K562 (cell line): ENCODE measurements around the gene RPTOR. TPM values are rescaled to one million over a fixed set of nuclear protein-coding genes. Genes with fewer than 3 reads are reported as not detected.

ENCODE experiments used
- CHD1 ChIP-seq: fragments of 200-600 bp; sonication (generic); IDR thresholded peaks from one replicate; pipeline ENCODE4 v1.6.1; 2012; ENCODE audit warnings: mild to moderate bottlenecking, moderate library complexity, low read length, inconsistent platforms
- CHD2 ChIP-seq: IDR thresholded peaks from 2 replicates; pipeline ENCODE4 v1.6.1; 2011; ENCODE audit warnings: low read depth, low read length
- CREBBP ChIP-seq: IDR thresholded peaks from one replicate; pipeline ENCODE4 v1.6.1; 2012; ENCODE audit warnings: low read depth, mild to moderate bottlenecking, control low read depth, inconsistent platforms, low read length
- CTBP1 ChIP-seq: fragments of 450-650 bp; IDR thresholded peaks from 2 replicates; pipeline ENCODE4 v1.6.1; 2016; ENCODE audit warnings: borderline replicate concordance
- ELF2 ChIP-seq: fragments of 250-450 bp; sonication (Bioruptor Pico); IDR thresholded peaks from 2 replicates; pipeline ENCODE4 v1.5.0; 2021; ENCODE audit warnings: mild to moderate bottlenecking
- MCM7 ChIP-seq, 2 experiments: fragments of 450-650 bp; IDR thresholded peaks; 2 replicates each; pipeline ENCODE4 v1.6.1; 2016 to 2018
- REST ChIP-seq, 2 experiments: fragments of 450-650 bp; formaldehyde crosslinking in 1 of 2; IDR thresholded peaks; 2 replicates each; pipeline versions ENCODE4 v1.4.0 to v1.6.1; 2014 to 2020; ENCODE audit warnings: mild to moderate bottlenecking in 2 of 2, borderline replicate concordance in 1 of 2, low read depth in 1 of 2
- THAP7 ChIP-seq: fragments of 250-450 bp; sonication (Bioruptor Pico); IDR thresholded peaks from 2 replicates; pipeline ENCODE4 v1.5.0; 2021
- polyA plus RNA-seq, 8 experiments: library from polyadenylated mRNA; depleted of rRNA in 4 of 8; stranded (reverse) in 5 of 8; unstranded in 3 of 8; fragments of >200 nt; fragmentation: Nextera tagmentation in 2 of 8; fragmentation: Illumina TruSeq in 1 of 8; extraction: Ambion mirVana in 2 of 8; extraction: Trizol in 1 of 8; gene quantifications; 2 replicates each; pipeline versions ENCODE4 v1.2.1 to v1.2.3, GENCODE V29; 2011 to 2014; ENCODE audit warnings: inconsistent platforms in 1 of 8, missing spikeins in 1 of 8
- total RNA-seq, 7 experiments: library from RNA; depleted of rRNA in 6 of 7; stranded (reverse); fragments of >200 nt in 6 of 7; fragmentation: Illumina TruSeq in 2 of 7; extraction: Trizol in 2 of 7; gene quantifications; 2 replicates each; pipeline versions ENCODE4 v1.2.1 to v1.2.3, GENCODE V29; 2011 to 2021; ENCODE audit warnings: low replicate concordance in 1 of 7
- TF ChIP-seq, protein P1 (sequence below): IDR thresholded peaks from 2 replicates; pipeline ENCODE4 v1.6.1; 2011; ENCODE audit not compliant: insufficient read length; ENCODE audit errors: extremely low read depth
- TF ChIP-seq, protein P2 (sequence below), 2 experiments: IDR thresholded peaks in 1 of 2; conservative IDR thresholded peaks in 1 of 2; 2 replicates each; pipeline ENCODE4 v1.6.1; 2016; ENCODE audit warnings: low read depth in 2 of 2, mild to moderate bottlenecking in 1 of 2, missing compliant biosample characterization in 1 of 2, missing genetic modification characterization in 1 of 2, moderate library complexity in 1 of 2
- TF ChIP-seq, protein P3 (sequence below): sonication (generic); formaldehyde crosslinking; IDR thresholded peaks from 2 replicates; pipeline ENCODE4 v1.5.0; 2020; ENCODE audit warnings: missing genetic modification reagents

Gene RPTOR
- total and polyA plus RNA-seq, 9 of the 15 experiments (the other 6 are each of a cell fraction or from before 2014, with no cell fraction given) = 0.24 to 54.1 (median 10.2) TPM

- no peak for TF ChIP-seq CREBBP
- TF ChIP-seq, protein P1, sequence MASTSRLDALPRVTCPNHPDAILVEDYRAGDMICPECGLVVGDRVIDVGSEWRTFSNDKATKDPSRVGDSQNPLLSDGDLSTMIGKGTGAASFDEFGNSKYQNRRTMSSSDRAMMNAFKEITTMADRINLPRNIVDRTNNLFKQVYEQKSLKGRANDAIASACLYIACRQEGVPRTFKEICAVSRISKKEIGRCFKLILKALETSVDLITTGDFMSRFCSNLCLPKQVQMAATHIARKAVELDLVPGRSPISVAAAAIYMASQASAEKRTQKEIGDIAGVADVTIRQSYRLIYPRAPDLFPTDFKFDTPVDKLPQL = peak; percentile 43
- TF ChIP-seq CTBP1 = peak; percentile 48; the same call in 1 of the 2 replicates
- no peak for TF ChIP-seq CHD1
- TF ChIP-seq THAP7 (CRISPR knock-in tag) = no peak
- TF ChIP-seq, protein P2, sequence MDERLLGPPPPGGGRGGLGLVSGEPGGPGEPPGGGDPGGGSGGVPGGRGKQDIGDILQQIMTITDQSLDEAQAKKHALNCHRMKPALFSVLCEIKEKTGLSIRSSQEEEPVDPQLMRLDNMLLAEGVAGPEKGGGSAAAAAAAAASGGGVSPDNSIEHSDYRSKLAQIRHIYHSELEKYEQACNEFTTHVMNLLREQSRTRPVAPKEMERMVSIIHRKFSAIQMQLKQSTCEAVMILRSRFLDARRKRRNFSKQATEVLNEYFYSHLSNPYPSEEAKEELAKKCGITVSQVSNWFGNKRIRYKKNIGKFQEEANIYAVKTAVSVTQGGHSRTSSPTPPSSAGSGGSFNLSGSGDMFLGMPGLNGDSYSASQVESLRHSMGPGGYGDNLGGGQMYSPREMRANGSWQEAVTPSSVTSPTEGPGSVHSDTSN (CRISPR knock-in tag; IDR thresholded peaks at IDR 0.05; ENCODE audit: low read depth) = no peak
- TF ChIP-seq, protein P2 (tag; conservative IDR thresholded peaks at IDR 0.05; ENCODE audit: low read depth) = no peak
- TF ChIP-seq, protein P3, sequence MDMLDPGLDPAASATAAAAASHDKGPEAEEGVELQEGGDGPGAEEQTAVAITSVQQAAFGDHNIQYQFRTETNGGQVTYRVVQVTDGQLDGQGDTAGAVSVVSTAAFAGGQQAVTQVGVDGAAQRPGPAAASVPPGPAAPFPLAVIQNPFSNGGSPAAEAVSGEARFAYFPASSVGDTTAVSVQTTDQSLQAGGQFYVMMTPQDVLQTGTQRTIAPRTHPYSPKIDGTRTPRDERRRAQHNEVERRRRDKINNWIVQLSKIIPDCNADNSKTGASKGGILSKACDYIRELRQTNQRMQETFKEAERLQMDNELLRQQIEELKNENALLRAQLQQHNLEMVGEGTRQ (CRISPR knock-in tag) = no peak
- no peak for TF ChIP-seq CHD2
- peak; percentile 41; the same call in 1 of the 2 replicates for TF ChIP-seq ELF2 (CRISPR knock-in tag)
- no peak for TF ChIP-seq REST (IDR thresholded peaks at IDR 0.05; ENCODE audit: borderline replicate concordance)
- no peak for TF ChIP-seq REST (CRISPR knock-in tag; IDR thresholded peaks at IDR 0.05; ENCODE audit: low read depth)
- TF ChIP-seq MCM7 (IDR thresholded peaks at IDR 0.05) = no peak
Observed at GRCh38 chr17:80544655-80545498, at the start of gene RPTOR (continued).
